HEK293 (cell line): ENCODE data around the gene AOAH.

Experiments
- CTCF ChIA-PET: fragments of 350-600 bp; formaldehyde crosslinking; extraction: SDS; loops from one replicate; lab custom pipeline; 2021; ENCODE audit warnings: antibody characterized with exemption; lab: Yijun Ruan, JAX
- POLR2A ChIA-PET: fragments of 300-600 bp; formaldehyde crosslinking; extraction: SDS; loops from one replicate; lab custom pipeline; 2020; ENCODE audit warnings: antibody characterized with exemption, inconsistent platforms; lab: Yijun Ruan, JAX
- H3K27ac ChIP-seq: fragments of 200-500 bp; sonication (Bioruptor generic); 2 replicates; pipeline ENCODE4 v1.5.1; 2014; ENCODE audit warnings: low read depth, low read length, control low read depth, inconsistent platforms; ENCODE audit errors: extremely low read depth
- H3K36me3 ChIP-seq, 2 experiments: fragments of 200-500 bp in 1 of 2; sonication (Bioruptor generic) in 1 of 2; 1 replicate in 1 of 2; 2 replicates in 1 of 2; pipeline ENCODE4 v1.5.1; 2014 to 2017; ENCODE audit warnings: inconsistent platforms in 2 of 2, low read length in 2 of 2; ENCODE audit not compliant: control insufficient read depth in 2 of 2, insufficient read depth in 1 of 2
- H3K4me1 ChIP-seq: fragments of 200-500 bp; sonication (Bioruptor generic); 2 replicates; pipeline ENCODE4 v1.5.1; 2014; ENCODE audit warnings: mild to moderate bottlenecking, low read length, inconsistent platforms; ENCODE audit not compliant: control insufficient read depth, insufficient read depth
- H3K4me3 ChIP-seq: 2 replicates; pipeline ENCODE4 v1.5.1; 2011; ENCODE audit warnings: low read depth, mild to moderate bottlenecking, control low read depth, low read length, moderate library complexity
- H3K9me3 ChIP-seq: fragments of 200-500 bp; sonication (Bioruptor generic); 2 replicates; pipeline ENCODE4 v1.5.1; 2014; ENCODE audit warnings: low read depth, low read length, inconsistent platforms; ENCODE audit not compliant: control insufficient read depth, insufficient read depth
- BCL11B ChIP-seq: fragments of 450-650 bp; formaldehyde crosslinking; IDR thresholded peaks from 2 replicates; pipeline ENCODE4 v1.5.1; 2016; ENCODE audit warnings: low read depth, missing biosample characterization, missing genetic modification characterization
- GFI1B ChIP-seq: fragments of 450-650 bp; formaldehyde crosslinking; IDR thresholded peaks from 2 replicates; pipeline ENCODE4 v1.5.1; 2016; ENCODE audit warnings: missing biosample characterization, missing genetic modification characterization
- HOXD13 ChIP-seq: sonication (generic); formaldehyde crosslinking; IDR thresholded peaks from 2 replicates; pipeline ENCODE4 v1.8.0; 2022; ENCODE audit warnings: missing genetic modification reagents, borderline replicate concordance
- ZBTB21 ChIP-seq: fragments of 450-650 bp; formaldehyde crosslinking; IDR thresholded peaks from 2 replicates; pipeline ENCODE4 v1.5.1; 2017; ENCODE audit warnings: missing biosample characterization, missing genetic modification characterization
- ZBTB8A ChIP-seq: fragments of 450-650 bp; formaldehyde crosslinking; IDR thresholded peaks from 2 replicates; pipeline ENCODE4 v1.5.1; 2016; ENCODE audit warnings: missing biosample characterization, missing genetic modification characterization
- ZFHX2 ChIP-seq: fragments of 450-650 bp; formaldehyde crosslinking; conservative IDR thresholded peaks from 2 replicates; pipeline ENCODE4 v1.5.1; 2016; ENCODE audit warnings: missing biosample characterization, missing genetic modification characterization
- ZFP41 ChIP-seq: fragments of 450-650 bp; formaldehyde crosslinking; IDR thresholded peaks from 2 replicates; pipeline ENCODE4 v1.5.1; 2016; ENCODE audit warnings: missing biosample characterization, missing genetic modification characterization, borderline replicate concordance
- ZNF157 ChIP-seq: fragments of 450-650 bp; formaldehyde crosslinking; IDR thresholded peaks from 2 replicates; pipeline ENCODE4 v1.5.1; 2016; ENCODE audit warnings: missing biosample characterization, missing genetic modification characterization
- ZNF214 ChIP-seq: fragments of 450-650 bp; formaldehyde crosslinking; IDR thresholded peaks from 2 replicates; pipeline ENCODE4 v1.5.1; 2017; ENCODE audit warnings: missing biosample characterization, mild to moderate bottlenecking, missing genetic modification characterization, borderline replicate concordance
- ZNF311 ChIP-seq: fragments of 450-650 bp; formaldehyde crosslinking; IDR thresholded peaks from 2 replicates; pipeline ENCODE4 v1.5.1; 2017; ENCODE audit warnings: missing biosample characterization, missing genetic modification characterization, borderline replicate concordance
- ZNF530 ChIP-seq: fragments of 450-650 bp; formaldehyde crosslinking; IDR thresholded peaks from 2 replicates; pipeline ENCODE4 v1.5.1; 2016; ENCODE audit warnings: low read depth, missing biosample characterization, missing genetic modification characterization
- ZNF558 ChIP-seq: fragments of 450-650 bp; formaldehyde crosslinking; IDR thresholded peaks from 2 replicates; pipeline ENCODE4 v1.5.1; 2016; ENCODE audit warnings: missing biosample characterization, missing genetic modification characterization
- ZNF600 ChIP-seq: fragments of 450-650 bp; formaldehyde crosslinking; IDR thresholded peaks from 2 replicates; pipeline ENCODE4 v1.5.1; 2016; ENCODE audit warnings: missing biosample characterization, missing genetic modification characterization
- TF ChIP-seq, protein P1 (sequence below): fragments of 450-650 bp; formaldehyde crosslinking; IDR thresholded peaks from 2 replicates; pipeline ENCODE4 v1.5.1; 2016; ENCODE audit warnings: missing biosample characterization, missing genetic modification characterization
- TF ChIP-seq, protein P2 (sequence below): fragments of 450-650 bp; formaldehyde crosslinking; IDR thresholded peaks from 2 replicates; pipeline ENCODE4 v1.5.1; 2016; ENCODE audit warnings: missing biosample characterization, missing genetic modification characterization, low read depth
- TF ChIP-seq, protein P3 (sequence below): fragments of 450-650 bp; formaldehyde crosslinking; IDR thresholded peaks from 2 replicates; pipeline ENCODE4 v1.5.1; 2016; ENCODE audit warnings: missing biosample characterization, missing genetic modification characterization
- TF ChIP-seq, protein P4 (sequence below): fragments of 450-650 bp; formaldehyde crosslinking; conservative IDR thresholded peaks from 2 replicates; pipeline ENCODE4 v1.5.1; 2016; ENCODE audit warnings: low read depth, missing biosample characterization, missing genetic modification characterization

AOAH gene

DNA sequence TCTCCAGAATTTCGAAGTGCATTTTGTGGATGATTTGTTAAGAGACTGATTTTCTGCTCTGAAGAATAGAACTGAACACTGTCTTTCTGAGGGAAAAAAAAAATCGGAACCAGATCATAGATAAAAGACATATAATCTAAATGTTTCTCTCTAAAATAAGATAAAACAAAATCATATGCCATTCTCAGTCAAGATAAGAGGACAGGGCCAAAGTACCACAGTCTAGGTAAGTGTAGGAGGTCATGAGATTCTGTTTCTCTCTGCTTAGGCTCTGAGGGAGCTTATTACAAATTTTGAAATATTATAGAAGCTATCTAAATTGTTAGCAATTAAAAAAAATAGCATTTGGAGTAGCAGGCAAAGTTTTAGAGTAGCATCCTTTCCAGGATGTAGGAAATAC is 702 bp upstream of the AOAH start:
- H3K9me3 ChIP-seq, result no peaks in the 10 kb centered on the region
- no peak for TF ChIP-seq ZNF558
- TF ChIP-seq BCL11B (tag by site-specific recombination), result no peak
- TF ChIP-seq ZFHX2 (tag by site-specific recombination), result no peak
- no peak for TF ChIP-seq ZBTB8A
- no peak for TF ChIP-seq GFI1B (tag by site-specific recombination)
- TF ChIP-seq ZNF530 (tag by site-specific recombination), result no peak
- no peak for TF ChIP-seq ZNF311 (tag by site-specific recombination)
- TF ChIP-seq, protein P1, sequence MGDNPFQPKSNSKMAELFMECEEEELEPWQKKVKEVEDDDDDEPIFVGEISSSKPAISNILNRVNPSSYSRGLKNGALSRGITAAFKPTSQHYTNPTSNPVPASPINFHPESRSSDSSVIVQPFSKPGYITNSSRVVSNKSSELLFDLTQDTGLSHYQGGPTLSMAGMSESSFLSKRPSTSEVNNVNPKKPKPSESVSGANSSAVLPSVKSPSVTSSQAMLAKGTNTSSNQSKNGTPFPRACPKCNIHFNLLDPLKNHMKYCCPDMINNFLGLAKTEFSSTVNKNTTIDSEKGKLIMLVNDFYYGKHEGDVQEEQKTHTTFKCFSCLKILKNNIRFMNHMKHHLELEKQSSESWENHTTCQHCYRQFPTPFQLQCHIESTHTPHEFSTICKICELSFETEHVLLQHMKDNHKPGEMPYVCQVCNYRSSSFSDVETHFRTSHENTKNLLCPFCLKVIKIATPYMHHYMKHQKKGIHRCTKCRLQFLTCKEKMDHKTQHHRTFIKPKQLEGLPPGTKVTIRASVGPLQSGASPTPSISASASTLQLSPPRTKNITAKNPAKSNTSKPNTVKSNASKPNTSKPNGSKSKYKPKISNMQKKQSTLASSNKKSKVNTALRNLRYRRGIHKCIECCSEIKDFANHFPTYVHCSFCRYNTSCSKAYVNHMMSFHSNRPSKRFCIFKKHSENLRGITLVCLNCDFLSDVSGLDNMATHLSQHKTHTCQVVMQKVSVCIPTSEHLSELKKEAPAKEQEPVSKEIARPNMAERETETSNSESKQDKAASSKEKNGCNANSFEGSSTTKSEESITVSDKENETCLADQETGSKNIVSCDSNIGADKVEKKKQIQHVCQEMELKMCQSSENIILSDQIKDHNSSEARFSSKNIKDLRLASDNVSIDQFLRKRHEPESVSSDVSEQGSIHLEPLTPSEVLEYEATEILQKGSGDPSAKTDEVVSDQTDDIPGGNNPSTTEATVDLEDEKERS (tag by site-specific recombination), result no peak
- no peak for TF ChIP-seq ZFP41 (tag by site-specific recombination)
- TF ChIP-seq ZNF214 (tag by site-specific recombination), result no peak
- TF ChIP-seq ZNF600 (tag by site-specific recombination), result no peak
- no peak for TF ChIP-seq ZBTB21
- TF ChIP-seq HOXD13 (CRISPR knock-in tag), result no peak
- TF ChIP-seq ZNF157 (tag by site-specific recombination), result no peak
- TF ChIP-seq, protein P2, sequence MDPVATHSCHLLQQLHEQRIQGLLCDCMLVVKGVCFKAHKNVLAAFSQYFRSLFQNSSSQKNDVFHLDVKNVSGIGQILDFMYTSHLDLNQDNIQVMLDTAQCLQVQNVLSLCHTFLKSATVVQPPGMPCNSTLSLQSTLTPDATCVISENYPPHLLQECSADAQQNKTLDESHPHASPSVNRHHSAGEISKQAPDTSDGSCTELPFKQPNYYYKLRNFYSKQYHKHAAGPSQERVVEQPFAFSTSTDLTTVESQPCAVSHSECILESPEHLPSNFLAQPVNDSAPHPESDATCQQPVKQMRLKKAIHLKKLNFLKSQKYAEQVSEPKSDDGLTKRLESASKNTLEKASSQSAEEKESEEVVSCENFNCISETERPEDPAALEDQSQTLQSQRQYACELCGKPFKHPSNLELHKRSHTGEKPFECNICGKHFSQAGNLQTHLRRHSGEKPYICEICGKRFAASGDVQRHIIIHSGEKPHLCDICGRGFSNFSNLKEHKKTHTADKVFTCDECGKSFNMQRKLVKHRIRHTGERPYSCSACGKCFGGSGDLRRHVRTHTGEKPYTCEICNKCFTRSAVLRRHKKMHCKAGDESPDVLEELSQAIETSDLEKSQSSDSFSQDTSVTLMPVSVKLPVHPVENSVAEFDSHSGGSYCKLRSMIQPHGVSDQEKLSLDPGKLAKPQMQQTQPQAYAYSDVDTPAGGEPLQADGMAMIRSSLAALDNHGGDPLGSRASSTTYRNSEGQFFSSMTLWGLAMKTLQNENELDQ (tag by site-specific recombination), result no peak
- TF ChIP-seq, protein P3, sequence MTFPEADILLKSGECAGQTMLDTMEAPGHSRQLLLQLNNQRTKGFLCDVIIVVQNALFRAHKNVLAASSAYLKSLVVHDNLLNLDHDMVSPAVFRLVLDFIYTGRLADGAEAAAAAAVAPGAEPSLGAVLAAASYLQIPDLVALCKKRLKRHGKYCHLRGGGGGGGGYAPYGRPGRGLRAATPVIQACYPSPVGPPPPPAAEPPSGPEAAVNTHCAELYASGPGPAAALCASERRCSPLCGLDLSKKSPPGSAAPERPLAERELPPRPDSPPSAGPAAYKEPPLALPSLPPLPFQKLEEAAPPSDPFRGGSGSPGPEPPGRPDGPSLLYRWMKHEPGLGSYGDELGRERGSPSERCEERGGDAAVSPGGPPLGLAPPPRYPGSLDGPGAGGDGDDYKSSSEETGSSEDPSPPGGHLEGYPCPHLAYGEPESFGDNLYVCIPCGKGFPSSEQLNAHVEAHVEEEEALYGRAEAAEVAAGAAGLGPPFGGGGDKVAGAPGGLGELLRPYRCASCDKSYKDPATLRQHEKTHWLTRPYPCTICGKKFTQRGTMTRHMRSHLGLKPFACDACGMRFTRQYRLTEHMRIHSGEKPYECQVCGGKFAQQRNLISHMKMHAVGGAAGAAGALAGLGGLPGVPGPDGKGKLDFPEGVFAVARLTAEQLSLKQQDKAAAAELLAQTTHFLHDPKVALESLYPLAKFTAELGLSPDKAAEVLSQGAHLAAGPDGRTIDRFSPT (tag by site-specific recombination), result no peak
- TF ChIP-seq, protein P4, sequence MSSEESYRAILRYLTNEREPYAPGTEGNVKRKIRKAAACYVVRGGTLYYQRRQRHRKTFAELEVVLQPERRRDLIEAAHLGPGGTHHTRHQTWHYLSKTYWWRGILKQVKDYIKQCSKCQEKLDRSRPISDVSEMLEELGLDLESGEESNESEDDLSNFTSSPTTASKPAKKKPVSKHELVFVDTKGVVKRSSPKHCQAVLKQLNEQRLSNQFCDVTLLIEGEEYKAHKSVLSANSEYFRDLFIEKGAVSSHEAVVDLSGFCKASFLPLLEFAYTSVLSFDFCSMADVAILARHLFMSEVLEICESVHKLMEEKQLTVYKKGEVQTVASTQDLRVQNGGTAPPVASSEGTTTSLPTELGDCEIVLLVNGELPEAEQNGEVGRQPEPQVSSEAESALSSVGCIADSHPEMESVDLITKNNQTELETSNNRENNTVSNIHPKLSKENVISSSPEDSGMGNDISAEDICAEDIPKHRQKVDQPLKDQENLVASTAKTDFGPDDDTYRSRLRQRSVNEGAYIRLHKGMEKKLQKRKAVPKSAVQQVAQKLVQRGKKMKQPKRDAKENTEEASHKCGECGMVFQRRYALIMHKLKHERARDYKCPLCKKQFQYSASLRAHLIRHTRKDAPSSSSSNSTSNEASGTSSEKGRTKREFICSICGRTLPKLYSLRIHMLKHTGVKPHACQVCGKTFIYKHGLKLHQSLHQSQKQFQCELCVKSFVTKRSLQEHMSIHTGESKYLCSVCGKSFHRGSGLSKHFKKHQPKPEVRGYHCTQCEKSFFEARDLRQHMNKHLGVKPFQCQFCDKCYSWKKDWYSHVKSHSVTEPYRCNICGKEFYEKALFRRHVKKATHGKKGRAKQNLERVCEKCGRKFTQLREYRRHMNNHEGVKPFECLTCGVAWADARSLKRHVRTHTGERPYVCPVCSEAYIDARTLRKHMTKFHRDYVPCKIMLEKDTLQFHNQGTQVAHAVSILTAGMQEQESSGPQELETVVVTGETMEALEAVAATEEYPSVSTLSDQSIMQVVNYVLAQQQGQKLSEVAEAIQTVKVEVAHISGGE (tag by site-specific recombination), result no peak
- H3K4me1 ChIP-seq, result no peaks in the 10 kb centered on the region
- ChIA-PET CTCF (no interaction called here), POLR2A (no interaction called here)
- H3K36me3 ChIP-seq, result no peaks in the 10 kb centered on the region
- no peak overlapping the region for H3K4me3 ChIP-seq
- H3K27ac ChIP-seq, result no peak overlapping the region
